Pons (tissue), 1 donor: ENCODE results near the gene NOP9.

Source experiments
- DNase-seq: peaks from one replicate; pipeline ENCODE4 v3.0.0-alpha.2; 2016; ENCODE audit warnings: low spot score

The NOP9 gene

DNA sequence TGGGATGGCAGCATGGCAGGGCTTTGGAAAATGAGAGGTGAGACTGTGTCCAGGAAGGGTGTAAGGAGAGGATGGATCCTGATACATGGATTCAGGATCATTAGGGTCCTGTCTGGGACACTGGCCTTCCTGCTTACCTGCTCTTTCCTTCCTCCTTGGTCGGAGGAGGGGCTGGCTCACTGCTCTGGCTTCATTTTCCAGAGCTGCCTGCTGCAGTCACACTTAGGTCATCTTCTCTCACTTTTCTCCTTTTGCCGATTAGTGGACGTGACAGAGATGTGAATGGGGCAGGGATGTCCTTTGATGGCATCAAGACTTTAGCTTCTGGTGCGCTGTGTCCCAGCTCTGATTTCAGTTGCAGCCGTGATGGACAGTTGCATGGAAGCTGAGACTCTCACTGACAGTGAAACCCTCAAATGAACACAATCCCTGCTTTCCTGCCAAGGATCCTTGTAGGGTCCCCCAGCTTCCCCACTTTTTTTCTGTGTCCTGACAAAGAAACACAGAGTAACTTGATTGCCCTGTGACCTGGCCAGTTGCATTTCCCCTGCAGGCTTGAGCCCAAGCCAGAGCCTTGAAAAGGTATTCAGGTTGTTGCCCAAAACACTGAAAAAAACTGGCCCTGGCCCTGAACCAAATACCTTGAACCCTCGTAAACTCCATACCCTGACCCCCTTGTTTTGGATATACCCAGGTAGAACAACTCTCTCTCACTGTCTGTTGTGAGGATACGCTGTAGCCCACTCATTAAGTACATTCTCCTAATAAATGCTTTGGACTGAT is 8.9 kb downstream of the NOP9 start:
- DNase-seq = no peak

DNA sequence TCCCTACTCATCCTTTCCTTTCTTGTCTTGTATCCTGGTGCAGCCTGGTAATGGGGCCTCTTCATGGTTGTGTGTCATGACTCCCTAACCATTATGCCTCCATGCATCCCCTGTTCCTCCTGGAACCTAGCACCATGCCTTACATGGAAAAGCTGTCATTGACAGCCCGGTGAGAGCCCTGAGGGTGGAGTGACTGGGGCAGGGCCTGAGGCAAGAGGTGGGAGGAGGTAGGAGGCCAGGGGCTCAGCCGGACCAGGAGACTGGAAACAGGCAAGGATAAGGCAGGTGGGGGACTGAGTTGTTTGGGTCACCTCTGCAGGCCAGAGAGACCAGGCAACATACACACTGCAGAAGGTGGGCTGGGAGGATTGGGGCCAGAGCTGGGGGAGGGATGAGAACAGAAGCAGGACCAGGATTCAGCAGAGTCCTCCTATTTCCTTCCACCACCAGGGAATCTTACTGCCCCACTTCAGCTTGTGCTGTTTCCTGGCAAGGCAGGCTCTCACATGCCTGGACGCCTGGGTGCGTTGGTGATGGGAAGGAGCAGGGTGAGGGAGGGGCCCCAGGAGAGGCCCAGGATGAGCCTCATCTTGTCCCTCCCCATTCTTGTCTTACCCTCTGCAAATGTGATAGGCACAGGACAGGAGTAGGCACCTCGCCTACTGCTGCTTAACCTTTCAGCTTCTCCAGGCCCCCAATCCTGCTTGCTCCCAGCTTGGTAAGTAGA is 10.1 kb downstream of the NOP9 start, which contains the start of gene LTB4R2:
LTB4R2 (plus strand) TSS at position 603 of the 727 bp plus-strand sequence. CDS start 525 bp downstream, outside the sequence.
- no peak for DNase-seq

DNA sequence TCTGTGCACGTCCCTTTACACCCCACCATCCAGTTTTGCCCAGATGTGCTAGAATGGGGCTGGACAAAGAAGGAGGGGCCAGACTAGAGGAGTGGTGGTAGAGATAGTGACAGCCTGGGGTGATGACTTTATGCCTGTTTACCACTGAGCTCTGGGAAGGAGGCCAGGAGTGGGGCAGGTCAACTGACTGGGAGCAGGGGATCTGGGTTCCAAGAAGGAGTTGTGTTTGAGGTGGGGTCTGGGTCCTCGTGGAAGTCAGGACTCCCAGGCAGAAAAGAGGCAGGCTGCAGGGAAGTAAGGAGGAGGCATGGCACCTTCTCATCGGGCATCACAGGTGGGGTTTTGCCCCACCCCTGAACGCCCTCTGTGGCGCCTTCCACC is 10.6 kb downstream of the NOP9 start:
- no peak for DNase-seq

DNA sequence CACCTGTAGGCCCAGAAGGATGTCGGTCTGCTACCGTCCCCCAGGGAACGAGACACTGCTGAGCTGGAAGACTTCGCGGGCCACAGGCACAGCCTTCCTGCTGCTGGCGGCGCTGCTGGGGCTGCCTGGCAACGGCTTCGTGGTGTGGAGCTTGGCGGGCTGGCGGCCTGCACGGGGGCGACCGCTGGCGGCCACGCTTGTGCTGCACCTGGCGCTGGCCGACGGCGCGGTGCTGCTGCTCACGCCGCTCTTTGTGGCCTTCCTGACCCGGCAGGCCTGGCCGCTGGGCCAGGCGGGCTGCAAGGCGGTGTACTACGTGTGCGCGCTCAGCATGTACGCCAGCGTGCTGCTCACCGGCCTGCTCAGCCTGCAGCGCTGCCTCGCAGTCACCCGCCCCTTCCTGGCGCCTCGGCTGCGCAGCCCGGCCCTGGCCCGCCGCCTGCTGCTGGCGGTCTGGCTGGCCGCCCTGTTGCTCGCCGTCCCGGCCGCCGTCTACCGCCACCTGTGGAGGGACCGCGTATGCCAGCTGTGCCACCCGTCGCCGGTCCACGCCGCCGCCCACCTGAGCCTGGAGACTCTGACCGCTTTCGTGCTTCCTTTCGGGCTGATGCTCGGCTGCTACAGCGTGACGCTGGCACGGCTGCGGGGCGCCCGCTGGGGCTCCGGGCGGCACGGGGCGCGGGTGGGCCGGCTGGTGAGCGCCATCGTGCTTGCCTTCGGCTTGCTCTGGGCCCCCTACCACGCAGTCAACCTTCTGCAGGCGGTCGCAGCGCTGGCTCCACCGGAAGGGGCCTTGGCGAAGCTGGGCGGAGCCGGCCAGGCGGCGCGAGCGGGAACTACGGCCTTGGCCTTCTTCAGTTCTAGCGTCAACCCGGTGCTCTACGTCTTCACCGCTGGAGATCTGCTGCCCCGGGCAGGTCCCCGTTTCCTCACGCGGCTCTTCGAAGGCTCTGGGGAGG is 11.3 kb downstream of the NOP9 start, which contains the start of gene LTB4R:
LTB4R (plus strand) TSS at position 857 of the 959 bp plus-strand sequence. CDS start 4,150 bp downstream, outside the sequence.
- no peak for DNase-seq

DNA sequence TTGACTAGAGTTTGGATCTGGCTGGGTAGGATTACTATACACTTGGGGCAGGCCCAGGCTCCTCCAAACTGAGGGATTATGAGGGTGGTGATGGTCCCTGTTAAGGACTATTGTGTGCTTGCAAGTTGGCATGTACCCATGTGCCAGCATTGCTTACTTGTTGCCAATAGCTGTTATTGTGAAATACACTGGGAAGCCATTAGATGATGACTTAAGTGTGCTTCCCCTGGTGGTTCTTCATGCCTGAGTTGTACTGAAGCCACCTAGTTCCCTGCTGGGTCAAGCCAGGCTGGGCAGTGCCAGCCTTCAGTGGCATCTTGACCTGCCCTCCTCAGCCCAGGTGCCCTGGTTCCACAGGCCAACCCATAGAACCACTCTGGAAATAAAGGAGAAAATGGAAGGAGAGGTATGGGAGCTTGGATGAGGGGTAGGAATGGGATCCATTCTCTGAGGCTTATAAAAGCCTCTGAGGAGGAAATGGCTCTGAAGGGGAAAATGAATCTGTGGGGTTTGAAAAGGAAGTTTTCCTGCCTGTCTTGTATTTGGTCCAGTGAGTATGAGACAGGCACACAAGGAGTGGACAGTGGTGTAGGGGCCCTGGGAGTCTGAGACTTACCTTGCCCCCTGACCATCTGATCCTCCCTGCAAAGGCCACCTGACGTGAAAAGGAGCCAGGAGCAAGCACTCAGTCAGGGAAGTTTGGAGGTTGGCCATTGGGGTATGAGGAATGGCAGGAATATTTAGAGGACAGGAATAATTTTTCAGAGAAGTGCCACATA is 12.4 kb downstream of the NOP9 start:
- no peak for DNase-seq

DNA sequence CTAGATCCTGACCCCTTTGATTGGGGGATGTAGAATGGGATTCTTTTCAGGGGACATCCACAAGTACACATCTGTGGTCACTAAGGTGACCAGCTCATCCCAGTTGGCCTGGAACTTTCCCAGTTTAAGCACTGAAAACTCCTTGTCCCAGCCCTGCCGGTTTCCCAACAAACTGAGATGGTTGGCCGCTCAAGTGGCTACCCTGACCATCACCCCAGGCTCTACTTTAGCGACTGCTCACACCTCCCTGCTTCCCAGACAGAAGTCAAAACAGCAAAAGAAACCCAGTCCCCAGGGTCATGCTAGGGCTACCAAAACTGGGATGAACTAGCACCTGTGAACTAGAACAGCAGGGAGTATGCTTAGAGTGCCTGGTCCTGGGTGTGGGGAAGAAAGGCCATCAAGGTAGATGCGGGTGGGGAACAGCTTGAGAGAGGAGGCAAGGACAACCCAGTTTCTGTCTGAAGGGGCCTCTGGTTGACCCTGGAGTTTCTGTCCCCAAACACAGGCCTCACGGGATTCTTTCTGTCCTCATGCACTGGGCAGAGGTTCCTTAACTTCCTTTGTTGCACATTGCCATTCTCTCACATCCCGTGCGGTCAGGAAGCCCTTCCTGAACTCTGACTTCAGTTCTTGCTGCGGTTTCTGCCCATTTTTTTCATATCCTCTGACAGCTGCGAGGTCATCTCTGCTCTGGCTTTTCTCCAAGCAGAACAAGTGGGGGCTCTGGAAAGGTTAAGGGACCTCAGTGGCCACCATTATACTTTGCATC is 13.3 kb downstream of the NOP9 start:
- peak; percentile 65 for DNase-seq

DNA sequence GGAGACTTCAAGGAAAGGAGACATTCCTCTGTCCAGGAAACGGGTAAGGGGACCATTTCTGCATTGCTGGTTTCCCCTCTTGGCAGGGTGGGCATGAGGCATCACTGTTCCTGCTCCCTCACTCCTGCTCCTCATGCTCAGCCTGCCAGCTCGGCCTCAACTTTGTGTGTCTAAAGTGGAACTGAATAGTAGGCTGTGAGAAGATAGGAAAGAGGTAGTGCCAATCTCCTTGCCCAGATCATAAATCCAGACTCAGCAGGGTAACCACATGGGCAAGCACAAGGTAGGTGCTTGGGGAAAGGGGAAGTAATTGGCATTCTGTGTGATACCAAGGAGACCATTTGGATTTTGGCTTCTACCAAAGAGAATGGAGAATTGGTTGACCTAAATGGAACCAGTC is 14.3 kb downstream of the NOP9 start:
- DNase-seq = no peak

DNA sequence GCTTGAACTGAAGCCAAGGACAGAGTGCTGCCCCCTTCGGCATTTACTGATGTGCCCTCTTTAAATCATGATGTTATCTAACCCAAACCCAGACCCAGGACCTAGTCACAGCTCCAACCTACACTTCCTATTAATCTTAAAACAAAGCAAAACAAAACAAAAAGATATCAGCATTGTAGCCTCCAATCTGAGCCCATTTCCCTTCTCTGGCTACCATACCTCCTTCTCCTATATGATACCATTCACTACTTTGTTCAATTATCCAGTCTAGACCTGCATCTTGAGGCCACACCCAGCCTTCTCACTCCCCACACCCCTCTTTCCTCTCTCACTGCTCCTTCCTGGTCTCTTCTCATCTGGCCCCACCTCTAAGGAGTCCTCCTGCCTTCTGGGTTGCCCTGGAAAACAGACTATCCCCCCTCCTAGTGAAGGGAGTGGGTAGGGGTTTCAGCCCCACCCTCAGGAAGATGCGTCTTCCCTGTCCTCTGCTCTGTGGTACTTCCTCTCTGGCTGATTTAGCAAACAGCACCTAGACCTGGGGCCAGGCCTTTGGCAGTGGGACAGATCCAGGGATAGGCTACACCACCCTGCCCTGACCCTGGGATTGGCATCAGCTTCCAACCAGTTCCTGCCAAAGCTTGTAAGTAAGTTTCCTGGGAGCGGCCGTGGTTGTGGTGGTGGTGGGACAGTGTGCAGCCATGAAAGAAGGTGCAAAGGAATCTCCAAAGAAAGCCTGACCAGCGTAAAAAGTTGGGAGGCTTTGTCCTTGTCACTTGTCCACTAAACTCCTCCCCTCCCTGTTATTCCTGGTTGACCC is 14.9 kb downstream of the NOP9 start:
- DNase-seq = no peak

DNA sequence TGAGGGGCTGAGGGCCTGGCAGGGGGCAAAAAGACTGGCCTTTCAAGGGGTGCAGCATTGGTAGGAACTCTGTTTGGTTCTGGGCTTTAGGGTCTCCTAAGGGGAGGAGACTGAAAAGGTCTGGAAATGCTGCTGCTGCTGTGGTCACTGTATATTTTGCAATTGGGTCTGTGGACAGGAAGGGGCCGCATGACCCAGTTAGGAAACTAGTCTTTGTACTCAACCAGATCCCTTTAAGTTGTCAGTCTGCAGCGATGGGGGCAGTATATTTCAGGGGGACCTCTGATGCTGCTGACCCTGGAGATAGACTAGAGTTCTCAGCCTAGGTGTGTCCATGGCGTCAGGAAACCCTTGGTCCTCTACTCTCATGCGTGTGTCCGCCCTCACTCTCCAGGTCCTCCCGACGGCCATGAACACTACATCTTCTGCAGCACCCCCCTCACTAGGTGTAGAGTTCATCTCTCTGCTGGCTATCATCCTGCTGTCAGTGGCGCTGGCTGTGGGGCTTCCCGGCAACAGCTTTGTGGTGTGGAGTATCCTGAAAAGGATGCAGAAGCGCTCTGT is 15.7 kb downstream of the NOP9 start:
- no peak for DNase-seq

DNA sequence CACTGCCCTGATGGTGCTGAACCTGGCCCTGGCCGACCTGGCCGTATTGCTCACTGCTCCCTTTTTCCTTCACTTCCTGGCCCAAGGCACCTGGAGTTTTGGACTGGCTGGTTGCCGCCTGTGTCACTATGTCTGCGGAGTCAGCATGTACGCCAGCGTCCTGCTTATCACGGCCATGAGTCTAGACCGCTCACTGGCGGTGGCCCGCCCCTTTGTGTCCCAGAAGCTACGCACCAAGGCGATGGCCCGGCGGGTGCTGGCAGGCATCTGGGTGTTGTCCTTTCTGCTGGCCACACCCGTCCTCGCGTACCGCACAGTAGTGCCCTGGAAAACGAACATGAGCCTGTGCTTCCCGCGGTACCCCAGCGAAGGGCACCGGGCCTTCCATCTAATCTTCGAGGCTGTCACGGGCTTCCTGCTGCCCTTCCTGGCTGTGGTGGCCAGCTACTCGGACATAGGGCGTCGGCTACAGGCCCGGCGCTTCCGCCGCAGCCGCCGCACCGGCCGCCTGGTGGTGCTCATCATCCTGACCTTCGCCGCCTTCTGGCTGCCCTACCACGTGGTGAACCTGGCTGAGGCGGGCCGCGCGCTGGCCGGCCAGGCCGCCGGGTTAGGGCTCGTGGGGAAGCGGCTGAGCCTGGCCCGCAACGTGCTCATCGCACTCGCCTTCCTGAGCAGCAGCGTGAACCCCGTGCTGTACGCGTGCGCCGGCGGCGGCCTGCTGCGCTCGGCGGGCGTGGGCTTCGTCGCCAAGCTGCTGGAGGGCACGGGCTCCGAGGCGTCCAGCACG is 16.4 kb downstream of the NOP9 start:
- no peak for DNase-seq

DNA sequence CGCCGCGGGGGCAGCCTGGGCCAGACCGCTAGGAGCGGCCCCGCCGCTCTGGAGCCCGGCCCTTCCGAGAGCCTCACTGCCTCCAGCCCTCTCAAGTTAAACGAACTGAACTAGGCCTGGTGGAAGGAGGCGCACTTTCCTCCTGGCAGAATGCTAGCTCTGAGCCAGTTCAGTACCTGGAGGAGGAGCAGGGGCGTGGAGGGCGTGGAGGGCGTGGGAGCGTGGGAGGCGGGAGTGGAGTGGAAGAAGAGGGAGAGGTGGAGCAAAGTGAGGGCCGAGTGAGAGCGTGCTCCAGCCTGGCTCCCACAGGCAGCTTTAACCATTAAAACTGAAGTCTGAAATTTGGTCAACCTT is 16.9 kb downstream of the NOP9 start:
- DNase-seq = no peak

DNA sequence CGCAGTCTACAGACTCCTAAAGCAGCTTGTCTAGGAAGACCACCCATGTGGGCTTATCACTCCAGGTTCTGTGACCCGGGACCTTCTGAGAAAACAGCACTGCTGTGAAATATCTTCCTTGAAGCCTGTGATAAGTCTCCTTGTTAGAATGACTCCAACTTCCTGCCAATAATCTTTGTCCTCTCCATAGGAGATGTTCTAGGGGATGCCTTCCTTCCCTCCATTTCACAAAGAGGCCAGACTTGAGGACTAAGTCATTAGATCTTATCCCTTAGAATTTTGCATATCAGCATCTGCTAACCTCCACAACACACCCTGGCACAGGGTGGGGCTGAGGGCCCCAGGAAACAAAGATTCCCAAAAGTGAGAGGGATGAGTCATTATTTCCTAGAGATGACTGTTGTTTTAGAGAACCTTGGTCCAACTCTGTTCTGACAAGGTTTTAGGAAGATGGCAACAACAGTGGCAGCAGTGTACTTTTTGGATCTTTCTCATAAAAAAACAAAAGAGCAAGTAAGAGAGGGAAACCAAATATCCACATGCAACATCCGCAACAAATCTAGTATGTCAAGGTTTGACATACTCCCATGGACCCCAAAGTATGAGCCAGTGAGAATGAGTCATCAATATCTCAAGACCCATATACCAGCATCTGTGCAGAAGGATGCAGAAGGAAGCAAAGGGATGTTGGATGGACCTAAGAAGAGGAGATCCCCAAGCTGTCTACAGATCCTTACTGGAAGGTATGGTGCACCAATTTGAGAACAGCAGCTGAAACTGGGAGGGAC is 17.7 kb downstream of the NOP9 start:
- no peak for DNase-seq

DNA sequence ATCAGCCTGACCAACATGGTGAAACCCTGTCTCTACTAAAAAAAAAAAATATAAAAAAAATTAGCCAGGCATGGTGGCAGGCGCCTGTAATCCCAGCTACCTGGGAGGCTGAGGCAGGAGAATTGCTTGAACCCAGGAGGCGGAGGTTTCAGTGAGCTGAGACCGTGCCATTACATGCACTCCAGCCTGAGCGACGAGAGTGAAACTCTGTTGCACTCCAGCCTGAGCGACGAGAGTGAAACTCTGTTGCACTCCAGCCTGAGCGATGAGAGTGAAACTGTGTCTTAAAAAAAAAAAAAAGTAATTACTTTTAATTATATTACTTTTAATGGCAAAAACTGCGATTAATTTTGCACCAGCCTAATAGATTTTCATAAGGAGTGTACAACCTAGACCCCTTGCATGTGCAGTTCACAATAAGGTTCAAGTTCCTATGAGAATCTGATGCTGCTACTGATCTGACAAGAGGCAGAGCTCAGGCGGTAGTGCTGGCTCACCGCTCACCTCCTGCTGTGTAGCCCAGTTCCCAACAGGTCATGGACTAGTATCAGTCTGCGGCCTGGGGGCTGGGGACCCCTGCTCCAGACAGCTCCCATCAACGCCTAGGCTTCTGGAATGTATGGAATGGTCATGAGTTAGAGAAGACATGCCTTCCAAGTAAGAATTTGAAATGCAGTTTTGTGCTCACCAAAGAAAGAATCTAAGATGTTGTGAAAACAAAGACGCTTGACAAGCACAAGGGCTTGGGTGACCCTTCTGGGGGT is 21.7 kb downstream of the NOP9 start:
- DNase-seq = no peak

DNA sequence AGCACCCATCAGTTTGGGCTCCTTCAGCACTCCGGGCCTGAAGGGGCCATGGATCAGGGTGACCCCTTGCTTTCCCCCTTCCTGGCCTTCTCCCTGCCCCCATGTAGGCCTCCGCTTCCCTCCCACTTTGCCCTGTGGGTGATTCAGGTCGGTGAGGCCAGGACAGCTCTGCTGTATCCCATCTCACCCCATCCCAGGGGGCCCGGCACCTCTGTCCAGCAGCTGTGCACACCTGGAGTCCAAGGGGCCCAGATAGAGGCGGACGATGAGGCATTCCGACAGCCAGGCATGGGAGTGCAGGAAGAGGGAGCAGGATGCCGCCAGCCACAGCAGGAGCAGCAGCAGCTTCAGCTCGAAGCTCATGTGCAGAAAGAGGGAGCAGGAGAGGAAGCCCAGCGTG is 23.0 kb downstream of the NOP9 start:
- DNase-seq = no peak

DNA sequence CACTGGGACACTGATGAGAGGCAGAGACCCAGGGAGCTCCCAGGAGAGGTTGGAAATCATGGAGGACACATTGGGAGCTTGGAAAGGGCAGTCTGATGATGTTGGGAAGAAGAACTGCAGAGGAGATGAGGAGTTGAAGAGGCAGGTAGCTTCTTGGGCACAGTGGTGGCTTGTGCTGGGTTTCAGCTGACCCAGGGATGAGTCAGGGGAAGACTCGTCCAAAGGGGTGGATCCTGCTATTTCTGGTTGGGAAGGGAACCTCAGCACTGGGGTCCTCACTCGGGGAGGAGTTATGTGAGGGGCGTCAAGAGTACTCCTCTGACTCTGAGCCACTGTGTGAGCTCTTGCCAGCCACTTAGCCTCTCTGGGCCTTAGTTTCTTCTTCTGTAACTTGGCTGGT is 23.7 kb downstream of the NOP9 start:
- no peak for DNase-seq

DNA sequence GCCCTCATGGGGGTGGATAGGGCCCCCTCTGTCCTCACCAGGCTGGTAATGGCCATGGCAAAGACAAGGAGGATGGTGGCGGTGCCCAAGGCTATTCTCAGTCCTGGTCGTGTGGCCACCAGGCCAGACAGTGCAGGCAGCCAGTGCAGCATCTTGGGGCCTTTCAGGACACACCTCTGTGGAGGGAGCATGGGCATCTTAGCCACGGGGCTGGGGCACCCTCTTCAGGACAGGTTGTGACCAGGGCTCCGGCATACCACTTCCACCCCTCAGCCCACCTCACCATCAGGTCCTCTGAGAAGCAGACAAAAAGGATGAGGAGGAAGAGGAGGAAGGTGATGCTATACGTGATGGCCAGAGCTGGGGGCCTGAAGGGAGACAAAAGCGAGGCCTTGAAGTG is 24.4 kb downstream of the NOP9 start:
- DNase-seq = no peak

DNA sequence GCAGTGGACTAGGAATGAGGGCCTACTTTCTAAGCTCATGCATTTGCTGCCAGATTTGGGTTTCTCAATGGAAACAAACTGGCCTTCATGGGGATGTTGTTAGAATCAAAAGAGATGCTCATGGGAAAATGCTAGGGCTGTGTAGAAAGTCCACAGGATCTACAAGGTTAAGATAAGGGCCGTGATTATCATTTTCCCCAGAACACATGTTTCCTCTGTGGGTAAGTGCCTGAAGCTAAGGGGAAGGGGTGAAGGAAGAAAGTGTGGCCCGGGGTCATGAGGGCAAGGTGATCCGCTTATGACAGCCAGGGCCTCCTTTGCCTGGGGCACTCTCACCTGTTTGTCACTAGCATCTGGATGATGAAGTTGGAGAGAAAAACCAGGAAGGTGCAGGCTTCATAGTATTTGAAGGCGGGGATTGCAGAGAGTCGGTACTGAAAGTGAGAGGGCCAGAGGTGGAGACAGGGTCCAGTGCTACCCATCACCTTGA is 25.4 kb downstream of the NOP9 start:
- no peak for DNase-seq
